HepG2 (cell line): ENCODE results near the gene PLPP3. TPM values are rescaled to one million over a fixed set of nuclear protein-coding genes. Genes with fewer than 3 reads are reported as not detected.
A peak's percentile ranks its signal among the peaks of the same experiment; 100 is the strongest.

Experiments
- CENPT ChIP-seq: sonication (generic); formaldehyde crosslinking; IDR thresholded peaks from 2 replicates; pipeline ENCODE4 v1.8.0; 2022; ENCODE audit warnings: low read depth, mild to moderate bottlenecking, moderate library complexity, missing genetic modification reagents
- IKZF4 ChIP-seq: sonication (generic); formaldehyde crosslinking; IDR thresholded peaks from 2 replicates; pipeline ENCODE4 v1.5.1; 2020; ENCODE audit warnings: borderline replicate concordance, mild to moderate bottlenecking, low read depth, missing genetic modification reagents; ENCODE audit errors: not compliant biosample characterization
- MAFF ChIP-seq: IDR thresholded peaks from 2 replicates; pipeline ENCODE4 v1.6.1; 2011; ENCODE audit warnings: low read depth, low read length, improper control_type of control experiment
- NPAS2 ChIP-seq: sonication (generic); formaldehyde crosslinking; IDR thresholded peaks from 2 replicates; pipeline ENCODE4 v1.8.0; 2022; ENCODE audit warnings: mild to moderate bottlenecking, missing genetic modification reagents, borderline replicate concordance
- RBAK ChIP-seq: sonication (generic); formaldehyde crosslinking; IDR thresholded peaks from 2 replicates; pipeline ENCODE4 v1.5.1; 2020; ENCODE audit warnings: mild to moderate bottlenecking, missing genetic modification reagents
- RELA ChIP-seq: sonication (generic); formaldehyde crosslinking; IDR thresholded peaks from 2 replicates; pipeline ENCODE4 v1.4.0; 2020; ENCODE audit warnings: missing genetic modification reagents
- STAT5B ChIP-seq: sonication (generic); formaldehyde crosslinking; IDR thresholded peaks from 2 replicates; pipeline ENCODE4 v1.4.0; 2020; ENCODE audit warnings: missing genetic modification reagents
- TMF1 ChIP-seq: sonication (generic); formaldehyde crosslinking; IDR thresholded peaks from 2 replicates; pipeline ENCODE4 v1.8.1; 2022; ENCODE audit warnings: low read depth, missing genetic modification reagents
- TSC22D2 ChIP-seq: sonication (generic); formaldehyde crosslinking; IDR thresholded peaks from 2 replicates; pipeline ENCODE4 v1.5.1; 2020; ENCODE audit warnings: missing genetic modification reagents, mild to moderate bottlenecking, borderline replicate concordance
- ZNF124 ChIP-seq: sonication (generic); formaldehyde crosslinking; IDR thresholded peaks from 2 replicates; pipeline ENCODE4 v1.4.0; 2020; ENCODE audit warnings: missing genetic modification reagents
- ZNF383 ChIP-seq: sonication (generic); formaldehyde crosslinking; IDR thresholded peaks from 2 replicates; pipeline ENCODE4 v1.4.0; 2020; ENCODE audit warnings: missing genetic modification reagents, mild to moderate bottlenecking, borderline replicate concordance
- ZNF558 ChIP-seq: sonication (generic); formaldehyde crosslinking; IDR thresholded peaks from 2 replicates; pipeline ENCODE4 v1.9.0; 2022; ENCODE audit warnings: mild to moderate bottlenecking, missing genetic modification reagents, borderline replicate concordance
- ZNF790 ChIP-seq: sonication (generic); formaldehyde crosslinking; IDR thresholded peaks from 2 replicates; pipeline ENCODE4 v1.8.0; 2022; ENCODE audit warnings: missing genetic modification reagents, mild to moderate bottlenecking, borderline replicate concordance
- polyA plus RNA-seq, 8 experiments: library from polyadenylated mRNA; depleted of rRNA in 3 of 8; stranded (reverse) in 7 of 8; unstranded in 1 of 8; fragments of >200 nt; fragmentation: Illumina TruSeq in 4 of 8; extraction: Trizol in 4 of 8; gene quantifications; 2 replicates each; pipeline versions ENCODE4 v1.2.1 to v1.2.3, GENCODE V29; 2011 to 2016; ENCODE audit warnings: low read depth in 4 of 8, missing spikeins in 1 of 8, mixed read lengths in 1 of 8; ENCODE audit not compliant: insufficient read depth in 1 of 8
- total RNA-seq, 5 experiments: library from RNA; depleted of rRNA; stranded (reverse); fragments of >200 nt; fragmentation: Illumina TruSeq; extraction: Trizol; gene quantifications; 2 replicates each; pipeline ENCODE4 v1.2.3, GENCODE V29; 2016; ENCODE audit warnings: low read depth in 1 of 5
- TF ChIP-seq, protein P1 (sequence below): IDR thresholded peaks from 2 replicates; pipeline ENCODE4 v1.6.1; 2016; ENCODE audit warnings: low read depth, missing genetic modification reagents, missing compliant biosample characterization
- TF ChIP-seq, protein P2 (sequence below): sonication (generic); formaldehyde crosslinking; IDR thresholded peaks from 2 replicates; pipeline ENCODE4 v1.5.0; 2020; ENCODE audit warnings: mild to moderate bottlenecking, low read depth, missing genetic modification reagents, borderline replicate concordance
- TF ChIP-seq, protein P3 (sequence below), 2 experiments: sonication (generic) in 1 of 2; formaldehyde crosslinking in 1 of 2; IDR thresholded peaks; 2 replicates each; pipeline versions ENCODE4 v1.5.1 to v1.6.1; 2011 to 2020; ENCODE audit warnings: borderline replicate concordance in 1 of 2, low read depth in 1 of 2, low read length in 1 of 2, mild to moderate bottlenecking in 1 of 2, missing genetic modification reagents in 1 of 2, moderate library complexity in 1 of 2

The PLPP3 gene
- total and polyA plus RNA-seq, 2 of the 13 experiments (the other 11 are each of a cell fraction or from before 2014, with no cell fraction given): 49.7 to 65.8 TPM

- no peak for TF ChIP-seq RELA
- no peak for TF ChIP-seq NPAS2 (CRISPR knock-in tag)
- peak; percentile 57; the same call in 1 of the 2 replicates for TF ChIP-seq ZNF790 (CRISPR knock-in tag)
- no peak for TF ChIP-seq STAT5B (CRISPR knock-in tag)
- TF ChIP-seq ZNF124: no peak
- TF ChIP-seq TSC22D2 (CRISPR knock-in tag): 0 out of 2 replicates have a peak, but pooled peaks have one; percentile 33
- no peak for TF ChIP-seq ZNF383 (CRISPR knock-in tag)
- TF ChIP-seq, protein P1, sequence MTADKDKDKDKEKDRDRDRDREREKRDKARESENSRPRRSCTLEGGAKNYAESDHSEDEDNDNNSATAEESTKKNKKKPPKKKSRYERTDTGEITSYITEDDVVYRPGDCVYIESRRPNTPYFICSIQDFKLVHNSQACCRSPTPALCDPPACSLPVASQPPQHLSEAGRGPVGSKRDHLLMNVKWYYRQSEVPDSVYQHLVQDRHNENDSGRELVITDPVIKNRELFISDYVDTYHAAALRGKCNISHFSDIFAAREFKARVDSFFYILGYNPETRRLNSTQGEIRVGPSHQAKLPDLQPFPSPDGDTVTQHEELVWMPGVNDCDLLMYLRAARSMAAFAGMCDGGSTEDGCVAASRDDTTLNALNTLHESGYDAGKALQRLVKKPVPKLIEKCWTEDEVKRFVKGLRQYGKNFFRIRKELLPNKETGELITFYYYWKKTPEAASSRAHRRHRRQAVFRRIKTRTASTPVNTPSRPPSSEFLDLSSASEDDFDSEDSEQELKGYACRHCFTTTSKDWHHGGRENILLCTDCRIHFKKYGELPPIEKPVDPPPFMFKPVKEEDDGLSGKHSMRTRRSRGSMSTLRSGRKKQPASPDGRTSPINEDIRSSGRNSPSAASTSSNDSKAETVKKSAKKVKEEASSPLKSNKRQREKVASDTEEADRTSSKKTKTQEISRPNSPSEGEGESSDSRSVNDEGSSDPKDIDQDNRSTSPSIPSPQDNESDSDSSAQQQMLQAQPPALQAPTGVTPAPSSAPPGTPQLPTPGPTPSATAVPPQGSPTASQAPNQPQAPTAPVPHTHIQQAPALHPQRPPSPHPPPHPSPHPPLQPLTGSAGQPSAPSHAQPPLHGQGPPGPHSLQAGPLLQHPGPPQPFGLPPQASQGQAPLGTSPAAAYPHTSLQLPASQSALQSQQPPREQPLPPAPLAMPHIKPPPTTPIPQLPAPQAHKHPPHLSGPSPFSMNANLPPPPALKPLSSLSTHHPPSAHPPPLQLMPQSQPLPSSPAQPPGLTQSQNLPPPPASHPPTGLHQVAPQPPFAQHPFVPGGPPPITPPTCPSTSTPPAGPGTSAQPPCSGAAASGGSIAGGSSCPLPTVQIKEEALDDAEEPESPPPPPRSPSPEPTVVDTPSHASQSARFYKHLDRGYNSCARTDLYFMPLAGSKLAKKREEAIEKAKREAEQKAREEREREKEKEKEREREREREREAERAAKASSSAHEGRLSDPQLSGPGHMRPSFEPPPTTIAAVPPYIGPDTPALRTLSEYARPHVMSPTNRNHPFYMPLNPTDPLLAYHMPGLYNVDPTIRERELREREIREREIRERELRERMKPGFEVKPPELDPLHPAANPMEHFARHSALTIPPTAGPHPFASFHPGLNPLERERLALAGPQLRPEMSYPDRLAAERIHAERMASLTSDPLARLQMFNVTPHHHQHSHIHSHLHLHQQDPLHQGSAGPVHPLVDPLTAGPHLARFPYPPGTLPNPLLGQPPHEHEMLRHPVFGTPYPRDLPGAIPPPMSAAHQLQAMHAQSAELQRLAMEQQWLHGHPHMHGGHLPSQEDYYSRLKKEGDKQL (CRISPR knock-in tag): no peak
- no peak for TF ChIP-seq MAFF
- TF ChIP-seq IKZF4 (CRISPR knock-in tag): no peak
- TF ChIP-seq TMF1 (CRISPR knock-in tag): no peak
- no peak for TF ChIP-seq ZNF558 (CRISPR knock-in tag)
- TF ChIP-seq, protein P2, sequence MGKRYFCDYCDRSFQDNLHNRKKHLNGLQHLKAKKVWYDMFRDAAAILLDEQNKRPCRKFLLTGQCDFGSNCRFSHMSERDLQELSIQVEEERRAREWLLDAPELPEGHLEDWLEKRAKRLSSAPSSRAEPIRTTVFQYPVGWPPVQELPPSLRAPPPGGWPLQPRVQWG (CRISPR knock-in tag): 0 out of 2 replicates have a peak, but pooled peaks have one; percentile 36
- no peak for TF ChIP-seq RBAK (CRISPR knock-in tag)
- TF ChIP-seq CENPT (CRISPR knock-in tag): no peak
- TF ChIP-seq, protein P3, sequence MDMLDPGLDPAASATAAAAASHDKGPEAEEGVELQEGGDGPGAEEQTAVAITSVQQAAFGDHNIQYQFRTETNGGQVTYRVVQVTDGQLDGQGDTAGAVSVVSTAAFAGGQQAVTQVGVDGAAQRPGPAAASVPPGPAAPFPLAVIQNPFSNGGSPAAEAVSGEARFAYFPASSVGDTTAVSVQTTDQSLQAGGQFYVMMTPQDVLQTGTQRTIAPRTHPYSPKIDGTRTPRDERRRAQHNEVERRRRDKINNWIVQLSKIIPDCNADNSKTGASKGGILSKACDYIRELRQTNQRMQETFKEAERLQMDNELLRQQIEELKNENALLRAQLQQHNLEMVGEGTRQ (IDR thresholded peaks at IDR 0.05; ENCODE audit: low read depth, low read length): no peak
- TF ChIP-seq, protein P3 (CRISPR knock-in tag; IDR thresholded peaks at IDR 0.05; ENCODE audit: borderline replicate concordance): no peak
Observed at GRCh38 chr1:56578963-56579875, at the start of gene PLPP3 (continued).
